Gastroesophageal sphincter (tissue), 3 donors: Measurements from ENCODE around the gene GRID1.

Experiments
- EP300 ChIP-seq: sonication (generic); formaldehyde crosslinking; IDR thresholded peaks from one replicate; pipeline ENCODE4 v1.6.1; 2017; ENCODE audit warnings: antibody characterized with exemption, mild to moderate bottlenecking
- POLR2A ChIP-seq, 2 donors: fragments of 450-650 bp; IDR thresholded peaks; one replicate each; pipeline ENCODE4 v1.6.1; 2017; ENCODE audit warnings: antibody characterized with exemption in 2 of 2, mild to moderate bottlenecking in 2 of 2, moderate library complexity in 1 of 2
- POLR2AphosphoS5 ChIP-seq: sonication (generic); formaldehyde crosslinking; IDR thresholded peaks from one replicate; pipeline ENCODE4 v1.6.1; 2017; ENCODE audit warnings: antibody characterized with exemption
- TF ChIP-seq, protein P1 (sequence below), 4 experiments: fragments of 200-600 bp in 2 of 4; fragments of 450-650 bp in 2 of 4; sonication (generic) in 1 of 4; IDR thresholded peaks; one replicate each; pipeline ENCODE4 v1.5.1; 2017 to 2019; ENCODE audit warnings: antibody characterized with exemption in 4 of 4, mild to moderate bottlenecking in 2 of 4, moderate library complexity in 2 of 4

DNA sequence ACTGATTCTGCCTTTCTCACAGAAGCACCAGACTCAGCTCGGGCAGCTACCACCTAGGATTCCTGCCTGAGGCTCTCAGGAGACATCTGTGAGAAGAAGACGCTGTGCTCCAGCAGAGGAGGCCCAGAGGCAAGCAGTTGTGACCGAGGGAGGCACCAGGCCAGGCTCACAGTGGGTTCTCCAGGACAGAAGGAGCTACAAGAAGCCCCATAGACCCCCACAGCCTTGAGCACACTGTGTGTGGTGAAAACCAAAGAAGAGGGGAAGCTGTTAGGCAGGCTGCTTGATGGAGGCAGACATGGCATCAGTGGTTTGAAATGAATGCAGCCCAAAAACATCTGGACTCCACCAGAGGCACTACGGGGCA lies 198.8 kb downstream of the GRID1 start:
- TF ChIP-seq EP300: no peak
- TF ChIP-seq POLR2AphosphoS5: no peak
- TF ChIP-seq, protein P1, sequence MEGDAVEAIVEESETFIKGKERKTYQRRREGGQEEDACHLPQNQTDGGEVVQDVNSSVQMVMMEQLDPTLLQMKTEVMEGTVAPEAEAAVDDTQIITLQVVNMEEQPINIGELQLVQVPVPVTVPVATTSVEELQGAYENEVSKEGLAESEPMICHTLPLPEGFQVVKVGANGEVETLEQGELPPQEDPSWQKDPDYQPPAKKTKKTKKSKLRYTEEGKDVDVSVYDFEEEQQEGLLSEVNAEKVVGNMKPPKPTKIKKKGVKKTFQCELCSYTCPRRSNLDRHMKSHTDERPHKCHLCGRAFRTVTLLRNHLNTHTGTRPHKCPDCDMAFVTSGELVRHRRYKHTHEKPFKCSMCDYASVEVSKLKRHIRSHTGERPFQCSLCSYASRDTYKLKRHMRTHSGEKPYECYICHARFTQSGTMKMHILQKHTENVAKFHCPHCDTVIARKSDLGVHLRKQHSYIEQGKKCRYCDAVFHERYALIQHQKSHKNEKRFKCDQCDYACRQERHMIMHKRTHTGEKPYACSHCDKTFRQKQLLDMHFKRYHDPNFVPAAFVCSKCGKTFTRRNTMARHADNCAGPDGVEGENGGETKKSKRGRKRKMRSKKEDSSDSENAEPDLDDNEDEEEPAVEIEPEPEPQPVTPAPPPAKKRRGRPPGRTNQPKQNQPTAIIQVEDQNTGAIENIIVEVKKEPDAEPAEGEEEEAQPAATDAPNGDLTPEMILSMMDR (IDR thresholded peaks at IDR 0.05): no peak
- TF ChIP-seq POLR2A (IDR thresholded peaks at IDR 0.05): no peak
